Endothelial cell of umbilical vein (primary cell): ENCODE data around the gene TEKT5. TPM values are rescaled to one million over a fixed set of nuclear protein-coding genes. Genes with fewer than 3 reads are reported as not detected.

ENCODE experiments used
- BruUV-seq: library from RNA; stranded (reverse); fragments of 400-500 nt; replicated peaks from 2 replicates; lab custom pipeline; 2021; lab: Mats Ljungman, UMichigan
- CTCF ChIA-PET: fragments of 300-600, 350-600 bp; sonication (Branson Sonifier 250); formaldehyde crosslinking; loops from one replicate; lab custom pipeline; 2021; ENCODE audit warnings: antibody characterized with exemption, inconsistent platforms; lab: Charles Lee
- POLR2A ChIA-PET: fragments of 300-600, 350-600 bp; sonication (Branson Sonifier 250); formaldehyde crosslinking; loops from one replicate; lab custom pipeline; 2021; ENCODE audit warnings: antibody characterized with exemption, inconsistent platforms; lab: Charles Lee
- DNase-seq: peaks from one replicate; pipeline ENCODE4 v3.0.0-alpha.2; 2011; ENCODE audit warnings: low read depth, low spot score
- FAIRE-seq: peaks from 2 replicates; lab custom pipeline; 2011; peaks lifted over from hg19 to GRCh38; lab: Jason Lieb, UNC
- H2AFZ ChIP-seq: 2 replicates; pipeline ENCODE4 v1.6.0; 2012; ENCODE audit warnings: low read depth, low read length, control low read depth, inconsistent platforms
- H3K27ac ChIP-seq: 2 replicates; pipeline ENCODE4 v1.5.1; 2011; ENCODE audit warnings: low read depth, mild to moderate bottlenecking, control low read depth, low read length, moderate library complexity; ENCODE audit not compliant: insufficient read depth
- H3K27me3 ChIP-seq, 2 experiments: 2 replicates each; pipeline versions ENCODE4 v1.6.0 to v1.6.1; 2011; ENCODE audit warnings: low read length in 2 of 2, mixed read lengths in 1 of 2; ENCODE audit not compliant: control insufficient read depth in 2 of 2, insufficient read depth in 2 of 2
- H3K36me3 ChIP-seq, 2 experiments: 2 replicates in 1 of 2; 3 replicates in 1 of 2; pipeline ENCODE4 v1.5.1; 2011; ENCODE audit warnings: low read length in 2 of 2, mild to moderate bottlenecking in 1 of 2, moderate library complexity in 1 of 2; ENCODE audit not compliant: control insufficient read depth in 2 of 2, insufficient read depth in 2 of 2; ENCODE audit errors: extremely low read depth in 1 of 2
- H3K4me1 ChIP-seq: 3 replicates; pipeline ENCODE4 v1.5.1; 2011; ENCODE audit warnings: mild to moderate bottlenecking, low read length; ENCODE audit not compliant: control insufficient read depth, insufficient read depth; ENCODE audit errors: extremely low read depth
- H3K4me2 ChIP-seq: 2 replicates; pipeline ENCODE4 v1.6.1; 2011; ENCODE audit warnings: low read length, control low read depth, mixed read lengths; ENCODE audit not compliant: insufficient read depth
- H3K4me3 ChIP-seq, 3 experiments: fragments of 200-600 bp in 1 of 3; sonication (generic), shearing (Covaris generic) in 1 of 3; replicated peaks in 1 of 3; 2 replicates each; pipeline ENCODE4 v1.5.1; 2011 to 2016; ENCODE audit warnings: control low read depth in 3 of 3, low read length in 3 of 3, mild to moderate bottlenecking in 2 of 3, inconsistent platforms in 1 of 3, low read depth in 1 of 3, moderate library complexity in 1 of 3; ENCODE audit not compliant: insufficient read depth in 1 of 3
- H3K79me2 ChIP-seq: 2 replicates; pipeline ENCODE4 v1.6.0; 2012; ENCODE audit warnings: low read length, inconsistent platforms; ENCODE audit not compliant: control insufficient read depth, insufficient read depth
- H3K9ac ChIP-seq: replicated peaks from 2 replicates; pipeline ENCODE3; 2011; ENCODE audit warnings: low read length, control low read depth; ENCODE audit not compliant: insufficient read depth; ENCODE audit errors: extremely low read depth
- H3K9me1 ChIP-seq: replicated peaks from 3 replicates; pipeline ENCODE4 v1.6.0; 2011; ENCODE audit warnings: mild to moderate bottlenecking, low read length; ENCODE audit not compliant: control insufficient read depth, insufficient read depth; ENCODE audit errors: extremely low read depth
- H3K9me3 ChIP-seq: replicated peaks from 2 replicates; pipeline ENCODE4 v1.5.1; 2012; ENCODE audit warnings: low read length, inconsistent platforms; ENCODE audit not compliant: control insufficient read depth, insufficient read depth
- H4K20me1 ChIP-seq: replicated peaks from 2 replicates; pipeline ENCODE3; 2011; ENCODE audit warnings: mild to moderate bottlenecking, low read length; ENCODE audit not compliant: control insufficient read depth, insufficient read depth; ENCODE audit errors: extremely low read depth
- EZH2 ChIP-seq: IDR thresholded peaks from 2 replicates; pipeline ENCODE4 v1.6.1; 2012; ENCODE audit warnings: borderline replicate concordance, low read depth, mild to moderate bottlenecking, moderate library complexity, low read length, inconsistent platforms; ENCODE audit not compliant: severe bottlenecking
- FOS ChIP-seq: IDR thresholded peaks from 2 replicates; pipeline ENCODE4 v1.6.1; 2011; ENCODE audit warnings: mild to moderate bottlenecking, low read length, moderate library complexity, borderline replicate concordance; ENCODE audit not compliant: insufficient read depth
- GATA2 ChIP-seq: IDR thresholded peaks from 2 replicates; pipeline ENCODE4 v1.7.0; 2011; ENCODE audit warnings: low read depth, mild to moderate bottlenecking, moderate library complexity, mixed read lengths, low read length; ENCODE audit not compliant: insufficient read length, insufficient read depth
- JUN ChIP-seq: IDR thresholded peaks from 2 replicates; pipeline ENCODE4 v1.6.1; 2011; ENCODE audit warnings: borderline replicate concordance, low read depth; ENCODE audit not compliant: insufficient read length, insufficient read depth
- MYC ChIP-seq: IDR thresholded peaks from one replicate; pipeline ENCODE4 v1.6.1; 2011; ENCODE audit warnings: mild to moderate bottlenecking, low read depth, low read length
- POLR2A ChIP-seq: IDR thresholded peaks from 2 replicates; pipeline ENCODE4 v1.6.1; 2012; ENCODE audit warnings: low read depth, mild to moderate bottlenecking, control low read depth, low read length
- POLR2AphosphoS5 ChIP-seq: IDR thresholded peaks from 2 replicates; pipeline ENCODE4 v1.6.1; 2012; ENCODE audit warnings: low read depth, mild to moderate bottlenecking, control low read depth, low read length, moderate library complexity; ENCODE audit not compliant: insufficient read depth
- dilution Hi-C: fragments of 300-500 bp; cut with MboI; formaldehyde crosslinking; loops from one replicate; pipeline ENCODE4 v1.15.0; 2019; ENCODE audit warnings: low sequenced_read_pairs; ENCODE audit not compliant: extremely low pct_ligation_motif_present
- intact Hi-C: fragments of 100-400 bp; cut with micrococcal nuclease; formaldehyde crosslinking; loops from one replicate; pipeline ENCODE4 v1.10.0; 2022
- polyA plus RNA-seq, 4 experiments: library from polyadenylated mRNA; depleted of rRNA in 3 of 4; stranded (reverse) in 3 of 4; unstranded in 1 of 4; fragments of >200 nt; gene quantifications; 2 replicates each; pipeline versions ENCODE4 v1.2.1 to v1.2.3, GENCODE V29; 2011 to 2012; ENCODE audit warnings: missing spikeins in 1 of 4
- total RNA-seq: library from RNA; stranded (reverse); gene quantifications from 2 replicates; pipeline ENCODE4 v1.2.3, GENCODE V29; 2021
- TF ChIP-seq, protein P1 (sequence below), 2 donors: IDR thresholded peaks; 1 replicate in 1 of 2; 2 replicates in 1 of 2; pipeline ENCODE4 v1.5.1; 2011; ENCODE audit warnings: low read length in 2 of 2, mild to moderate bottlenecking in 2 of 2, moderate library complexity in 2 of 2, control low read depth in 1 of 2, inconsistent platforms in 1 of 2, low read depth in 1 of 2; ENCODE audit not compliant: insufficient read depth in 1 of 2; ENCODE audit errors: extremely low read depth in 1 of 2
- TF ChIP-seq, protein P2 (sequence below): IDR thresholded peaks from 2 replicates; pipeline ENCODE4 v1.6.1; 2011; ENCODE audit not compliant: insufficient read depth, insufficient read length

The TEKT5 gene
- total and polyA plus RNA-seq, 2 donors (not counting 3 experiments of a cell fraction or from before 2014, with no cell fraction given), result not detected

DNA sequence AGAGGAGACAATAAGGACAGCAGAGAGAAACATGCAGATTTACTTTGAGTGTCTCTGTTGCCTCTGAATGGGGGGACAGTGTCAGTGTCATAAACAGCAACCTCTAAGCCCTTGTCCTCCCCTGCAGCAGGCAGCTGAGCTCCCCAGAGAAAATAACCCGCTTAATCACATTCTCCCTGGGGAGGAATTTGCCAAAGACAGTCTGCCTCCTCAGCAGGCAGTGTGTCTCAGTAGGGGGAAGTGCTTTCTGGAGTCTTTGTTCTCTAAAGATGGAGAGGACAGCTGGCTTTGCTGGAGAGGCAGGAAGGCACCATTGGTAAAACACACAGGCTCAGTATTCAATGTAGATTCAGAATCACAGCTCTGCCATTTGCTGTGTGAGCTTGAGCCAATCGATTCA is 16.1 kb downstream of the TEKT5 start:
- no peaks in the 10 kb centered on the region for H3K4me1 ChIP-seq
- dilution Hi-C loops (no loop called here), intact Hi-C loops (no loop called here)
- no peaks in the 10 kb centered on the region for H3K9me3 ChIP-seq
- FAIRE-seq (no peak), DNase-seq (no peak)
- H3K9me1 ChIP-seq, result no peaks in the 10 kb centered on the region
- no peak overlapping the region for H3K27ac ChIP-seq
- no peak overlapping the region for H3K9ac ChIP-seq
- no TSS peak for BruUV-seq
- no peaks in the 10 kb centered on the region for H3K36me3 ChIP-seq
- ChIA-PET POLR2A (interaction anchor here (0.7 kb wide), 1 partner anchor 34 kb away, joined by 6 read pairs; no protein-coding TSS in a partner anchor), CTCF (interaction anchor here (1.4 kb wide), 1 partner anchor 10 kb away, joined by 4 read pairs; no protein-coding TSS in a partner anchor)
- H2AFZ ChIP-seq, result no peak overlapping the region
- no peaks in the 10 kb centered on the region for H3K79me2 ChIP-seq
- H3K4me2 ChIP-seq, result no peak overlapping the region
- no peaks in the 10 kb centered on the region for H4K20me1 ChIP-seq
- no peak overlapping the region for H3K4me3 ChIP-seq
- H3K27me3 ChIP-seq, result no peaks in the 10 kb centered on the region
- TF ChIP-seq POLR2A (no peak), EZH2 (no peak), FOS (no peak), MYC (no peak), JUN (no peak), POLR2AphosphoS5 (no peak), GATA2 (no peak)
- TF ChIP-seq, protein P1, sequence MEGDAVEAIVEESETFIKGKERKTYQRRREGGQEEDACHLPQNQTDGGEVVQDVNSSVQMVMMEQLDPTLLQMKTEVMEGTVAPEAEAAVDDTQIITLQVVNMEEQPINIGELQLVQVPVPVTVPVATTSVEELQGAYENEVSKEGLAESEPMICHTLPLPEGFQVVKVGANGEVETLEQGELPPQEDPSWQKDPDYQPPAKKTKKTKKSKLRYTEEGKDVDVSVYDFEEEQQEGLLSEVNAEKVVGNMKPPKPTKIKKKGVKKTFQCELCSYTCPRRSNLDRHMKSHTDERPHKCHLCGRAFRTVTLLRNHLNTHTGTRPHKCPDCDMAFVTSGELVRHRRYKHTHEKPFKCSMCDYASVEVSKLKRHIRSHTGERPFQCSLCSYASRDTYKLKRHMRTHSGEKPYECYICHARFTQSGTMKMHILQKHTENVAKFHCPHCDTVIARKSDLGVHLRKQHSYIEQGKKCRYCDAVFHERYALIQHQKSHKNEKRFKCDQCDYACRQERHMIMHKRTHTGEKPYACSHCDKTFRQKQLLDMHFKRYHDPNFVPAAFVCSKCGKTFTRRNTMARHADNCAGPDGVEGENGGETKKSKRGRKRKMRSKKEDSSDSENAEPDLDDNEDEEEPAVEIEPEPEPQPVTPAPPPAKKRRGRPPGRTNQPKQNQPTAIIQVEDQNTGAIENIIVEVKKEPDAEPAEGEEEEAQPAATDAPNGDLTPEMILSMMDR (IDR thresholded peaks at IDR 0.05; ENCODE audit: extremely low read depth in 1 of 2, insufficient read depth in 1 of 2, low read depth in 1 of 2, low read length in 2 of 2), result no peak
- TF ChIP-seq, protein P2, sequence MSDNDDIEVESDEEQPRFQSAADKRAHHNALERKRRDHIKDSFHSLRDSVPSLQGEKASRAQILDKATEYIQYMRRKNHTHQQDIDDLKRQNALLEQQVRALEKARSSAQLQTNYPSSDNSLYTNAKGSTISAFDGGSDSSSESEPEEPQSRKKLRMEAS, result no peak
